ENCODE data around the gene MEAK7.

MEAK7 gene

DNA sequence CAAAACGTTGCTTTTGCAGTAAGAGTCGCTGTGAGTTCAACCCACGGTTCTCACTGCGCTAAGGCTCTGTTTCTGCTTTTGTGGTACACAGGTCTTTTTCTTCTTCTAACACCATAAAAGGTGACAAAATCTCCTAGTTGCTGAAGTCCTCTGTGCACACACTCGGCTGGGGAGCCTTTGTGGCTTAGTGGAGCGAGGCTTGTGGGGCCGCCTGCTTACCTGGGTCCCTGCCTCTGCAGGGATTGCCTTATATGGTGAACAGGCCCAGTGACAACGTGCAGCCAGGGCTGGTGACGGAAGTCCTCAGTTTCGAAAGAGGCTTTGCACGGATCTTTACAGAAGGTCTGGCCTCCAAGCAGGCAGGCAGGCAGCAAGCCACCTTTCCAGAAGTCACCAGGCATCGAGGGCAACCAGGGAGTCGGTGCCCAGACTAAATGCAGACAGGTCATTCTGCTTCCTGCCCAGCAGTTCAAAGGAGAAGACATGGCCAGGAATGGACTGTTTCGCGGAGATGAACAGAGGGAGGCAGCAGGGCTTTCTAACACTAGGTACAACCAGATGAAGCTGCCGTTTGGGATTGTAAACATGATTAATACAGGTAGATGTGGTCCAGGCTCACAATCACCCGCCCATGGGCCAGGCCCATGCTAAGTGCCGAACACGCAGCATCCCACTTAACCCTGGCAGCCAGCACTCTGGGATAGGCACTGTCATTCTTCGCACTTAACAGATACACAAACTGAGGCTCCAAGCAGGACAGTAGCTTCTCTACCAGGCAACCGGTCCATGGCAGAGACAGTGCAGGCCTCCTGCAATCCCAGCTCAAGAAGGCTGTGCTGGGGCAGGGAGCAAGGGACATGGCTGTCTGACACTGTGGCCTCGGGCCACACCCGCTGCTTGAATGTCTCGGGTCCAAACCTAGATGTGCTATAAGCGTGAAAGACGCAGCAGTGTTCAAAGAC, 10.7 kb upstream of the MEAK7 start:
- no peaks in the 10 kb centered on the region for H3K36me3 ChIP-seq (ENCODE audit: control insufficient read depth, low read length)
- H3K4me3 ChIP-seq (ENCODE audit: low read length): peak overlapping the region; percentile 56
- peak overlapping the region; percentile 83 for H3K27ac ChIP-seq (ENCODE audit: low read depth, low read length)
- no peaks in the 10 kb centered on the region for H3K9me2 ChIP-seq (replicated peaks; ENCODE audit: control insufficient read depth, low read length)
- no peaks in the 10 kb centered on the region for H3K27me3 ChIP-seq (ENCODE audit: control insufficient read depth, low read length)
- H4K20me1 ChIP-seq (ENCODE audit: control insufficient read depth, insufficient read depth, low read depth, low read length): no peaks in the 10 kb centered on the region
- TF ChIP-seq, protein P1, sequence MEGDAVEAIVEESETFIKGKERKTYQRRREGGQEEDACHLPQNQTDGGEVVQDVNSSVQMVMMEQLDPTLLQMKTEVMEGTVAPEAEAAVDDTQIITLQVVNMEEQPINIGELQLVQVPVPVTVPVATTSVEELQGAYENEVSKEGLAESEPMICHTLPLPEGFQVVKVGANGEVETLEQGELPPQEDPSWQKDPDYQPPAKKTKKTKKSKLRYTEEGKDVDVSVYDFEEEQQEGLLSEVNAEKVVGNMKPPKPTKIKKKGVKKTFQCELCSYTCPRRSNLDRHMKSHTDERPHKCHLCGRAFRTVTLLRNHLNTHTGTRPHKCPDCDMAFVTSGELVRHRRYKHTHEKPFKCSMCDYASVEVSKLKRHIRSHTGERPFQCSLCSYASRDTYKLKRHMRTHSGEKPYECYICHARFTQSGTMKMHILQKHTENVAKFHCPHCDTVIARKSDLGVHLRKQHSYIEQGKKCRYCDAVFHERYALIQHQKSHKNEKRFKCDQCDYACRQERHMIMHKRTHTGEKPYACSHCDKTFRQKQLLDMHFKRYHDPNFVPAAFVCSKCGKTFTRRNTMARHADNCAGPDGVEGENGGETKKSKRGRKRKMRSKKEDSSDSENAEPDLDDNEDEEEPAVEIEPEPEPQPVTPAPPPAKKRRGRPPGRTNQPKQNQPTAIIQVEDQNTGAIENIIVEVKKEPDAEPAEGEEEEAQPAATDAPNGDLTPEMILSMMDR (IDR thresholded peaks at IDR 0.05; ENCODE audit: low read depth, low read length, poor library complexity, severe bottlenecking): no peak
- TF ChIP-seq EZH2phosphoT487 (IDR thresholded peaks at IDR 0.05; ENCODE audit: borderline replicate concordance, low read length): no peak
- H3K9me3 ChIP-seq (ENCODE audit: control insufficient read depth, insufficient read depth, low read length): no peaks in the 10 kb centered on the region
- no peaks in the 10 kb centered on the region for H3K79me2 ChIP-seq (ENCODE audit: control insufficient read depth, low read length)
- H3F3A ChIP-seq (ENCODE audit: control insufficient read depth, insufficient read depth): peaks cover 14% of the 10 kb centered on the region; the same call in 1 of the 2 replicates
- peaks cover 46% of the 10 kb centered on the region for H3K4me1 ChIP-seq (ENCODE audit: control insufficient read depth, low read length)
- peak overlapping the region; percentile 74 for H3K4me2 ChIP-seq (ENCODE audit: low read length)

DNA sequence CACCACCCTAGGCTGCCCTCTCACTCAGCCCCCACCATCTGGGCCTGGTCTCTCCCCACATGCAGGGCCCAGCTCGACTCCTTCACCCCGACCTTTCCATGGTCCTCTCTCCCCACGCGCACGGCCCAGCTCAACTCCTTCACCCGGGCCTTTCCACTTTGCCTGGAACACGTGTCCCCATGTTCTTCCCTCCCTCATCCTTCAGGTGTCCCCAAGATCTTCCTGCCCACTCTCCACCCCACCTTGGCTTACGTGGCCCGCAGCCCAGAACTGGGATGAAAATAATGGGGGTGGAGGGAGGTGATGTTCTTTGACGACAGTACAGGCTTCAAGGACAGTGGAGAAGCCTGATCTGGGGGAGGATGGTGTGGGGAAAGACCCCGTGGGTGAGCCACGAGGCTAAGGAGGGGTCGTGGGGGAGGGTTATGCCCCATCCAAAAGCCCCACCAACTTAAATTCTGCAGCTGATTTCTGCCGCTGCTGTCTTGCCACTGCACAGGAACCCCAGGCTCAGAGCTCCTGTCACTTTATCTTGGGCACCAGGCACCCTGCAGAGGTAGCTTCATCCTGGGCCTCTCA, 9.9 kb upstream of the MEAK7 start:
- Histone ChIP-seq H3K4me1 (ENCODE audit: control insufficient read depth, low read length) (peaks cover 50% of the 10 kb centered on the region), H3K27me3 (ENCODE audit: control insufficient read depth, low read length) (no peaks in the 10 kb centered on the region), H3K36me3 (ENCODE audit: control insufficient read depth, low read length) (no peaks in the 10 kb centered on the region), H3K27ac (ENCODE audit: low read depth, low read length) (peak overlapping the region; percentile 83), H3K4me2 (ENCODE audit: low read length) (peak overlapping the region; percentile 74), H3K4me3 (ENCODE audit: low read length) (peak overlapping the region; percentile 56), H3K9me3 (ENCODE audit: control insufficient read depth, insufficient read depth, low read length) (no peaks in the 10 kb centered on the region), H3F3A (ENCODE audit: control insufficient read depth, insufficient read depth) (peaks cover 18% of the 10 kb centered on the region), H3K79me2 (ENCODE audit: control insufficient read depth, low read length) (no peaks in the 10 kb centered on the region), H4K20me1 (ENCODE audit: control insufficient read depth, insufficient read depth, low read depth, low read length) (no peaks in the 10 kb centered on the region), H3K9me2 (replicated peaks; ENCODE audit: control insufficient read depth, low read length) (no peaks in the 10 kb centered on the region)
- TF ChIP-seq EZH2phosphoT487 (IDR thresholded peaks at IDR 0.05; ENCODE audit: borderline replicate concordance, low read length): no peak
- TF ChIP-seq, protein P1 (IDR thresholded peaks at IDR 0.05; ENCODE audit: low read depth, low read length, poor library complexity, severe bottlenecking): no peak

DNA sequence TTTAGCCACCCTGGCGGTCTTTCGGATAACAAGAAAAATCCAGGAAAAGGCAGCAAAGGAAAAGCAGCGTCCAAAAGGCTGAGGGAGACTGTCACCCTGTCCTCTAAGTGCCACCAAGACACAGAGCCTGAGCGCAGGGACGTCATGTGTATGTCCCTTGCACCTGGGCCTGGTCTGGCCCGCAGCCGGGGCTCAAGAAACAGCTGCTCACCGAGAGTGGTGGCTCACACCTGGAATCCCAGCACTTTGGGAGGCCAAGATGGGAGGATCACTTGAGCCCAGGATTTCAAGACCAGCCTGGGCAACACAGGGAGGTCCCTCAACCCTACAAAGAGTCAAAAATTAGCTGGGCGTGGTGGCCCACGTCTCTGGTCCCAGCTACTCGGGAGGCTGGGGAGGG, 9.2 kb upstream of the MEAK7 start:
- Histone ChIP-seq H3K4me3 (ENCODE audit: low read length) (no peak overlapping the region), H3K4me1 (ENCODE audit: control insufficient read depth, low read length) (peaks cover 58% of the 10 kb centered on the region), H3F3A (ENCODE audit: control insufficient read depth, insufficient read depth) (peaks cover 18% of the 10 kb centered on the region), H3K4me2 (ENCODE audit: low read length) (peak overlapping the region; percentile 74), H4K20me1 (ENCODE audit: control insufficient read depth, insufficient read depth, low read depth, low read length) (no peaks in the 10 kb centered on the region), H3K36me3 (ENCODE audit: control insufficient read depth, low read length) (no peaks in the 10 kb centered on the region), H3K9me2 (replicated peaks; ENCODE audit: control insufficient read depth, low read length) (no peaks in the 10 kb centered on the region), H3K27me3 (ENCODE audit: control insufficient read depth, low read length) (no peaks in the 10 kb centered on the region), H3K27ac (ENCODE audit: low read depth, low read length) (peak overlapping the region; percentile 83), H3K79me2 (ENCODE audit: control insufficient read depth, low read length) (no peaks in the 10 kb centered on the region), H3K9me3 (ENCODE audit: control insufficient read depth, insufficient read depth, low read length) (no peaks in the 10 kb centered on the region)
- TF ChIP-seq, protein P1 (IDR thresholded peaks at IDR 0.05; ENCODE audit: low read depth, low read length, poor library complexity, severe bottlenecking): no peak

All from DOHH2 (cell line).